Activated CD4-positive, alpha-beta T cell treated with anti-CD3 and anti-CD28 coated beads, Interleukin-2, amount 10 ng/mL, durations not matched to agents 7 days and 5 days (primary cell): ENCODE measurements around the gene NKAIN2. TPM values are rescaled to one million over a fixed set of nuclear protein-coding genes. Genes with fewer than 3 reads are reported as not detected.
"Not testable (repeated sequence)": the region's sequence is repeated elsewhere in the genome, so short reads cannot be mapped to it uniquely, and the experiment has no call there.

Experiments
- CTCF ChIA-PET: fragments of 350-600 bp; sonication (Branson Sonifier 250); formaldehyde crosslinking; loops from one replicate; lab custom pipeline; 2021; ENCODE audit warnings: antibody characterized with exemption; lab: Charles Lee
- POLR2A ChIA-PET: fragments of 350-600 bp; sonication (Branson Sonifier 250); formaldehyde crosslinking; loops from one replicate; lab custom pipeline; 2021; ENCODE audit warnings: antibody characterized with exemption; lab: Charles Lee
- DNase-seq: peaks from one replicate; pipeline ENCODE4 v3.0.0-alpha.2; 2020
- H3K27ac Mint-ChIP-seq: one replicate; pipeline ENCODE4 v1.8.0; 2021; ENCODE audit warnings: mild to moderate bottlenecking, moderate library complexity, mixed read lengths
- H3K27me3 Mint-ChIP-seq: one replicate; pipeline ENCODE4 v1.8.0; 2021; ENCODE audit warnings: mixed read lengths
- H3K36me3 Mint-ChIP-seq: one replicate; pipeline ENCODE4 v1.8.0; 2021; ENCODE audit warnings: low read depth, mixed read lengths
- H3K4me1 Mint-ChIP-seq: one replicate; pipeline ENCODE4 v1.8.0; 2021; ENCODE audit warnings: mixed read lengths
- H3K4me3 Mint-ChIP-seq: one replicate; pipeline ENCODE4 v1.8.0; 2021; ENCODE audit warnings: mild to moderate bottlenecking, moderate library complexity, mixed read lengths
- H3K9me3 Mint-ChIP-seq: one replicate; pipeline ENCODE4 v1.8.0; 2021; ENCODE audit warnings: mixed read lengths
- total RNA-seq, 2 experiments: library from RNA; stranded (reverse); gene quantifications; one replicate each; pipeline ENCODE4 v1.2.3, GENCODE V29; 2021

NKAIN2 gene
- total RNA-seq, 2 experiments from 2014 or later, result not detected

- H3K4me3 Mint-ChIP-seq, CTCF ChIA-PET, H3K4me1 Mint-ChIP-seq, H3K27ac Mint-ChIP-seq, H3K27me3 Mint-ChIP-seq, POLR2A ChIA-PET, H3K9me3 Mint-ChIP-seq, DNase-seq, H3K36me3 Mint-ChIP-seq: not testable (repeated sequence)
These were observed 544.7 kb downstream of the NKAIN2 start for GRCh38 chr6:124348339-124348738.

- DNase-seq, result no peak
- no peaks in the 10 kb centered on the region for H3K4me1 Mint-ChIP-seq
- no peaks in the 10 kb centered on the region for H3K27me3 Mint-ChIP-seq
- ChIA-PET CTCF (no interaction called here), POLR2A (no interaction called here)
- no peak overlapping the region for H3K4me3 Mint-ChIP-seq
- no peaks in the 10 kb centered on the region for H3K9me3 Mint-ChIP-seq
- H3K27ac Mint-ChIP-seq, result no peak overlapping the region
- no peaks in the 10 kb centered on the region for H3K36me3 Mint-ChIP-seq
These were observed 551.5 kb downstream of the NKAIN2 start for GRCh38 chr6:124355146-124355545.

GRCh38 chr6:124356276-124356810 lies 552.7 kb downstream of the NKAIN2 start:
- POLR2A ChIA-PET, result no interaction called here
- Mint-ChIP-seq H3K9me3 (no peaks in the 10 kb centered on the region), H3K4me3 (no peak overlapping the region), H3K4me1 (no peaks in the 10 kb centered on the region), H3K27ac (no peak overlapping the region), H3K36me3 (no peaks in the 10 kb centered on the region), H3K27me3 (no peaks in the 10 kb centered on the region)
- DNase-seq, result no peak
- CTCF ChIA-PET, result no interaction called here

GRCh38 chr6:124356811-124357210 lies 553.1 kb downstream of the NKAIN2 start:
- H3K4me1 Mint-ChIP-seq, result no peaks in the 10 kb centered on the region
- ChIA-PET CTCF (no interaction called here), POLR2A (no interaction called here)
- H3K27ac Mint-ChIP-seq, result no peak overlapping the region
- no peak for DNase-seq
- H3K9me3 Mint-ChIP-seq, result no peaks in the 10 kb centered on the region
- no peaks in the 10 kb centered on the region for H3K36me3 Mint-ChIP-seq
- no peaks in the 10 kb centered on the region for H3K27me3 Mint-ChIP-seq
- no peak overlapping the region for H3K4me3 Mint-ChIP-seq

GRCh38 chr6:124368131-124368530 lies 564.5 kb downstream of the NKAIN2 start:
- Mint-ChIP-seq H3K27ac (no peak overlapping the region), H3K9me3 (no peaks in the 10 kb centered on the region), H3K4me1 (no peaks in the 10 kb centered on the region), H3K27me3 (no peaks in the 10 kb centered on the region), H3K4me3 (no peak overlapping the region), H3K36me3 (no peaks in the 10 kb centered on the region)
- ChIA-PET CTCF (no interaction called here), POLR2A (no interaction called here)
- no peak for DNase-seq

GRCh38 chr6:124371974-124372475 lies 568.4 kb downstream of the NKAIN2 start:
- H3K4me3 Mint-ChIP-seq, result no peak overlapping the region
- CTCF ChIA-PET, result no interaction called here

GRCh38 chr6:124373386-124373785 lies 569.7 kb downstream of the NKAIN2 start:
- no peak for DNase-seq
- Mint-ChIP-seq H3K9me3 (no peaks in the 10 kb centered on the region), H3K4me3 (no peak overlapping the region), H3K27me3 (no peaks in the 10 kb centered on the region), H3K4me1 (no peaks in the 10 kb centered on the region), H3K27ac (no peak overlapping the region), H3K36me3 (no peaks in the 10 kb centered on the region)
- ChIA-PET CTCF (no interaction called here), POLR2A (no interaction called here)

More at GRCh38 chr6:124371974-124372475, 568.4 kb downstream of the NKAIN2 start:
- Mint-ChIP-seq H3K4me1 (no peaks in the 10 kb centered on the region), H3K27me3 (no peaks in the 10 kb centered on the region), H3K9me3 (no peaks in the 10 kb centered on the region), H3K36me3 (no peaks in the 10 kb centered on the region), H3K27ac (no peak overlapping the region)
- POLR2A ChIA-PET, result no interaction called here
- DNase-seq, result no peak

- no peak overlapping the region for H3K4me3 Mint-ChIP-seq
- H3K4me1 Mint-ChIP-seq, result no peaks in the 10 kb centered on the region
- ChIA-PET CTCF (no interaction called here), POLR2A (no interaction called here)
- H3K27me3 Mint-ChIP-seq, result no peaks in the 10 kb centered on the region
- H3K27ac Mint-ChIP-seq, result no peak overlapping the region
- H3K9me3 Mint-ChIP-seq, result no peaks in the 10 kb centered on the region
- no peak for DNase-seq
- no peaks in the 10 kb centered on the region for H3K36me3 Mint-ChIP-seq
These were observed 585.5 kb downstream of the NKAIN2 start for GRCh38 chr6:124389127-124389526.

- no peaks in the 10 kb centered on the region for H3K27me3 Mint-ChIP-seq
- H3K4me3 Mint-ChIP-seq, result no peak overlapping the region
- ChIA-PET CTCF (no interaction called here), POLR2A (no interaction called here)
- no peaks in the 10 kb centered on the region for H3K4me1 Mint-ChIP-seq
- no peaks in the 10 kb centered on the region for H3K36me3 Mint-ChIP-seq
- H3K9me3 Mint-ChIP-seq, result no peaks in the 10 kb centered on the region
- no peak for DNase-seq
- no peak overlapping the region for H3K27ac Mint-ChIP-seq
These were observed 589.9 kb downstream of the NKAIN2 start for GRCh38 chr6:124393536-124393935.

GRCh38 chr6:124396361-124396760 lies 592.7 kb downstream of the NKAIN2 start:
- CTCF ChIA-PET, result no interaction called here
- no peaks in the 10 kb centered on the region for H3K36me3 Mint-ChIP-seq
- H3K27me3 Mint-ChIP-seq, result no peaks in the 10 kb centered on the region
- no peaks in the 10 kb centered on the region for H3K9me3 Mint-ChIP-seq
- POLR2A ChIA-PET, result no interaction called here
- no peaks in the 10 kb centered on the region for H3K4me1 Mint-ChIP-seq
- no peak for DNase-seq
- H3K27ac Mint-ChIP-seq, result no peak overlapping the region
- no peak overlapping the region for H3K4me3 Mint-ChIP-seq

- H3K9me3 Mint-ChIP-seq, result no peaks in the 10 kb centered on the region
- no peaks in the 10 kb centered on the region for H3K36me3 Mint-ChIP-seq
- no peaks in the 10 kb centered on the region for H3K4me1 Mint-ChIP-seq
- H3K4me3 Mint-ChIP-seq, result no peak overlapping the region
- H3K27ac Mint-ChIP-seq, result no peak overlapping the region
- CTCF ChIA-PET, result no interaction called here
- POLR2A ChIA-PET, result no interaction called here
- H3K27me3 Mint-ChIP-seq, result no peaks in the 10 kb centered on the region
- DNase-seq, result no peak
These were observed 596.8 kb downstream of the NKAIN2 start for GRCh38 chr6:124400261-124400999.

- H3K4me1 Mint-ChIP-seq, POLR2A ChIA-PET, H3K27ac Mint-ChIP-seq, H3K9me3 Mint-ChIP-seq, H3K36me3 Mint-ChIP-seq, H3K27me3 Mint-ChIP-seq, CTCF ChIA-PET, H3K4me3 Mint-ChIP-seq, DNase-seq: not testable (repeated sequence)
These were observed 606.8 kb downstream of the NKAIN2 start for GRCh38 chr6:124410425-124410824.

GRCh38 chr6:124412657-124413056 lies 609.0 kb downstream of the NKAIN2 start:
- H3K27ac Mint-ChIP-seq, CTCF ChIA-PET: not testable (repeated sequence)

More at GRCh38 chr6:124412657-124413056, 609.0 kb downstream of the NKAIN2 start:
- H3K36me3 Mint-ChIP-seq, H3K9me3 Mint-ChIP-seq, H3K27me3 Mint-ChIP-seq, DNase-seq, H3K4me1 Mint-ChIP-seq, POLR2A ChIA-PET, H3K4me3 Mint-ChIP-seq: not testable (repeated sequence)
